Liver (tissue), 9 donors: ENCODE measurements around the gene DRGX. TPM values are rescaled to one million over a fixed set of nuclear protein-coding genes. Genes with fewer than 3 reads are reported as not detected.

ENCODE experiments used
- DNase-seq: peaks from one replicate; pipeline ENCODE4 v3.0.0-alpha.2; 2017; ENCODE audit warnings: low spot score
- H3K27ac ChIP-seq, 2 donors: one replicate each; pipeline ENCODE4 v1.7.0; 2013; ENCODE audit warnings: inconsistent platforms in 2 of 2, low read length in 2 of 2, control low read depth in 1 of 2, low read depth in 1 of 2, mild to moderate bottlenecking in 1 of 2
- H3K27me3 ChIP-seq, 4 donors: one replicate each; pipeline versions ENCODE4 v1.6.1 to v1.7.0; 2013; ENCODE audit warnings: low read length in 3 of 4, inconsistent platforms in 1 of 4, mild to moderate bottlenecking in 1 of 4, moderate library complexity in 1 of 4; ENCODE audit not compliant: control insufficient read depth in 4 of 4, insufficient read depth in 4 of 4
- H3K36me3 ChIP-seq, 4 donors: one replicate each; pipeline versions ENCODE4 v1.6.1 to v1.7.0; 2013; ENCODE audit warnings: low read length in 3 of 4, mild to moderate bottlenecking in 3 of 4, low read depth in 1 of 4, moderate library complexity in 1 of 4; ENCODE audit not compliant: control insufficient read depth in 4 of 4, insufficient read depth in 3 of 4
- H3K4me1 ChIP-seq, 4 donors: one replicate each; pipeline versions ENCODE4 v1.6.1 to v1.7.0; 2013; ENCODE audit warnings: low read length in 3 of 4, mild to moderate bottlenecking in 3 of 4, moderate library complexity in 1 of 4; ENCODE audit not compliant: control insufficient read depth in 4 of 4, insufficient read depth in 4 of 4
- H3K4me3 ChIP-seq, 3 donors: one replicate each; pipeline versions ENCODE4 v1.6.1 to v1.7.0; 2013; ENCODE audit warnings: low read length in 3 of 3, control low read depth in 1 of 3, low read depth in 1 of 3, mild to moderate bottlenecking in 1 of 3
- H3K9ac ChIP-seq, 2 donors: one replicate each; pipeline ENCODE4 v1.7.0; 2013; ENCODE audit warnings: low read length in 2 of 2, mild to moderate bottlenecking in 2 of 2, moderate library complexity in 2 of 2, control low read depth in 1 of 2, low read depth in 1 of 2
- H3K9me3 ChIP-seq, 4 donors: one replicate each; pipeline versions ENCODE4 v1.6.1 to v1.7.0; 2013; ENCODE audit warnings: low read length in 3 of 4; ENCODE audit not compliant: control insufficient read depth in 4 of 4
- ATF3 ChIP-seq: IDR thresholded peaks from 2 replicates; pipeline ENCODE4 v1.6.1; 2016; ENCODE audit warnings: antibody characterized with exemption
- EGR1 ChIP-seq, 2 donors: IDR thresholded peaks; 2 replicates each; pipeline ENCODE4 v1.6.1; 2016 to 2018; ENCODE audit warnings: antibody characterized with exemption in 2 of 2, low read depth in 2 of 2
- FOXA1 ChIP-seq: IDR thresholded peaks from 2 replicates; pipeline ENCODE4 v1.6.1; 2016; ENCODE audit warnings: antibody characterized with exemption
- FOXA2 ChIP-seq: IDR thresholded peaks from 2 replicates; pipeline ENCODE4 v1.6.1; 2016; ENCODE audit warnings: antibody characterized with exemption
- GABPA ChIP-seq, 2 donors: IDR thresholded peaks in 1 of 2; conservative IDR thresholded peaks in 1 of 2; 2 replicates each; pipeline ENCODE4 v1.6.1; 2016; ENCODE audit warnings: antibody characterized with exemption in 2 of 2, mild to moderate bottlenecking in 1 of 2, moderate library complexity in 1 of 2
- HNF4A ChIP-seq, 2 donors: conservative IDR thresholded peaks; 2 replicates each; pipeline ENCODE4 v1.6.1; 2016; ENCODE audit warnings: antibody characterized with exemption in 2 of 2, mild to moderate bottlenecking in 2 of 2
- HNF4G ChIP-seq: IDR thresholded peaks from 2 replicates; pipeline ENCODE4 v1.6.1; 2016; ENCODE audit warnings: antibody characterized with exemption
- JUND ChIP-seq, 2 donors: IDR thresholded peaks; 2 replicates each; pipeline ENCODE4 v1.6.1; 2016; ENCODE audit warnings: antibody characterized with exemption in 2 of 2
- MAX ChIP-seq: IDR thresholded peaks from 2 replicates; pipeline ENCODE4 v1.6.1; 2016; ENCODE audit warnings: antibody characterized with exemption
- NR2F2 ChIP-seq: IDR thresholded peaks from 2 replicates; pipeline ENCODE4 v1.6.1; 2016; ENCODE audit warnings: antibody characterized with exemption
- RAD21 ChIP-seq, 2 donors: IDR thresholded peaks; 2 replicates each; pipeline ENCODE4 v1.6.1; 2016; ENCODE audit warnings: antibody characterized with exemption in 2 of 2, mild to moderate bottlenecking in 2 of 2
- REST ChIP-seq: IDR thresholded peaks from 2 replicates; pipeline ENCODE4 v1.6.1; 2016; ENCODE audit warnings: antibody characterized with exemption, mild to moderate bottlenecking
- RXRA ChIP-seq, 2 donors: IDR thresholded peaks; 2 replicates each; pipeline ENCODE4 v1.6.1; 2017 to 2018; ENCODE audit warnings: antibody characterized with exemption in 2 of 2, mild to moderate bottlenecking in 1 of 2
- SP1 ChIP-seq: IDR thresholded peaks from 2 replicates; pipeline ENCODE4 v1.6.1; 2018; ENCODE audit warnings: antibody characterized with exemption, mild to moderate bottlenecking
- TAF1 ChIP-seq: conservative IDR thresholded peaks from 2 replicates; pipeline ENCODE4 v1.6.1; 2016; ENCODE audit warnings: antibody characterized with exemption, mild to moderate bottlenecking
- YY1 ChIP-seq: IDR thresholded peaks from 2 replicates; pipeline ENCODE4 v1.6.1; 2016; ENCODE audit warnings: antibody characterized with exemption, mild to moderate bottlenecking
- ZBTB33 ChIP-seq: IDR thresholded peaks from 2 replicates; pipeline ENCODE4 v1.6.1; 2016; ENCODE audit warnings: antibody characterized with exemption
- WGBS: extraction: QIAGEN DNeasy Blood & Tissue Kit; methylation state at CpG from one replicate; pipeline ENCODE4 v1.1.7; 2013; 5-methylcytosine and 5-hydroxymethylcytosine counted together
- polyA plus RNA-seq, 2 donors: library from polyadenylated mRNA; stranded (reverse) in 1 of 2; unstranded in 1 of 2; fragments of 200-250 nt in 1 of 2; fragments of >200 nt in 1 of 2; fragmentation: Nextera tagmentation in 1 of 2; extraction: Ambion mirVana in 1 of 2; gene quantifications; one replicate each; pipeline versions ENCODE4 v1.2.1 to v1.2.3, GENCODE V29; 2013 to 2015
- total RNA-seq, 2 donors: library from RNA; depleted of rRNA; stranded (reverse); fragments of >200 nt; gene quantifications; one replicate each; pipeline ENCODE4 v1.2.3, GENCODE V29; 2014
- donor health status: healthy.
- donor health status: healthy.
- donor health status: healthy.
- donor health status: healthy.
- donor health status: healthy.

Gene DRGX
- total and polyA plus RNA-seq, 4 donors = not detected

- DNase-seq = no peak
- Histone ChIP-seq H3K9me3 (no peaks in the 10 kb centered on the region), H3K36me3 (no peaks in the 10 kb centered on the region), H3K27ac (no peak overlapping the region), H3K9ac (no peak overlapping the region), H3K4me1 (no peaks in the 10 kb centered on the region), H3K27me3 (peaks cover 0 to 5% (median 0%) of the 10 kb centered on the region in 4 donors), H3K4me3 (no peak overlapping the region)
- TF ChIP-seq REST = no peak
- no peak for TF ChIP-seq RAD21 (IDR thresholded peaks at IDR 0.05)
- no peak for TF ChIP-seq TAF1
- TF ChIP-seq JUND (IDR thresholded peaks at IDR 0.05) = no peak
- TF ChIP-seq ZBTB33 = no peak
- TF ChIP-seq SP1 = no peak
- WGBS = 74% methylated on average over 5 of the region's 5 CpGs
These were observed 21.1 kb downstream of the DRGX start for GRCh38 chr10:49374740-49375139.

GRCh38 chr10:49373361-49373760 is 22.5 kb downstream of the DRGX start:
- no peak for DNase-seq
- WGBS = 85% methylated on average over 5 of the region's 5 CpGs
- H3K9ac ChIP-seq = no peak overlapping the region
- no peaks in the 10 kb centered on the region for H3K4me1 ChIP-seq
- H3K9me3 ChIP-seq = no peaks in the 10 kb centered on the region
- no peaks in the 10 kb centered on the region for H3K36me3 ChIP-seq
- no peak overlapping the region for H3K27ac ChIP-seq
- TF ChIP-seq HNF4A (conservative IDR thresholded peaks at IDR 0.05) = no peak
- TF ChIP-seq HNF4G = no peak
- TF ChIP-seq JUND (IDR thresholded peaks at IDR 0.05) = no peak
- no peak for TF ChIP-seq ZBTB33
- TF ChIP-seq RXRA (IDR thresholded peaks at IDR 0.05) = no peak
- no peak for TF ChIP-seq NR2F2
- no peak for TF ChIP-seq MAX
- no peak for TF ChIP-seq REST
- no peak for TF ChIP-seq EGR1 (IDR thresholded peaks at IDR 0.05; ENCODE audit: low read depth in 2 of 2)
- no peak for TF ChIP-seq SP1
- TF ChIP-seq FOXA1 = no peak
- TF ChIP-seq ATF3 = no peak
- TF ChIP-seq RAD21 (IDR thresholded peaks at IDR 0.05) = no peak
- no peak for TF ChIP-seq YY1
- no peak for TF ChIP-seq FOXA2
- TF ChIP-seq GABPA (IDR thresholded peaks at IDR 0.05 in 1 of 2, conservative IDR thresholded peaks at IDR 0.05 in 1 of 2) = no peak
- H3K27me3 ChIP-seq = peaks cover 0 to 5% (median 0%) of the 10 kb centered on the region in 4 donors
- no peak overlapping the region for H3K4me3 ChIP-seq
